Measurements from ENCODE around the gene CRELD1. TPM values are rescaled to one million over a fixed set of nuclear protein-coding genes. Genes with fewer than 3 reads are reported as not detected.
A peak's percentile ranks its signal among the peaks of the same experiment; 100 is the strongest.

CRELD1 gene
- total RNA-seq, 1 donor from 2014 or later, result 60.3 TPM

DNA sequence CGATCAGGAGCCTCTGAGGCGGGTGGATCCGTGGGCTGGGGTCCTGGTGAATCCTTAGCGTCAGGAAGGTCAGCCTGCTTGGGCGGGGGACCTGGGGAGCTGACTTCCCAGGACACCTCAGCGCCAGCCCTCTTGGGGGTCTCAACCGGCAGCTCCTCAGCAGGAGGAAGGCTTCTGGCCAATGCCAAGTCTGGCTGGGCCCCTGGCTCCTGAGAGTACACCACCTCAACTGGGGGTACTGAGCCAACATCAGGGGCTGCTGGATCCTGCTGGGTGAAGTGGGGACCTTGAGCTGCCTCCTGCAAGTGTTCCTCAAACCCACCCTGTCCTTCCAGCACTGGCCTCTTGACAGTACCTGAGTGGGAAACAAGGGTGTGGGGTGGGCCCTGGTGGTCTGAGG, 15.5 kb downstream of the CRELD1 start:
- H3K36me3 Mint-ChIP-seq (ENCODE audit: insufficient read depth), result no peaks in the 10 kb centered on the region
- DNase-seq (ENCODE audit: low spot score, unreplicated experiment), result no peak
- TF ChIP-seq, protein P1, sequence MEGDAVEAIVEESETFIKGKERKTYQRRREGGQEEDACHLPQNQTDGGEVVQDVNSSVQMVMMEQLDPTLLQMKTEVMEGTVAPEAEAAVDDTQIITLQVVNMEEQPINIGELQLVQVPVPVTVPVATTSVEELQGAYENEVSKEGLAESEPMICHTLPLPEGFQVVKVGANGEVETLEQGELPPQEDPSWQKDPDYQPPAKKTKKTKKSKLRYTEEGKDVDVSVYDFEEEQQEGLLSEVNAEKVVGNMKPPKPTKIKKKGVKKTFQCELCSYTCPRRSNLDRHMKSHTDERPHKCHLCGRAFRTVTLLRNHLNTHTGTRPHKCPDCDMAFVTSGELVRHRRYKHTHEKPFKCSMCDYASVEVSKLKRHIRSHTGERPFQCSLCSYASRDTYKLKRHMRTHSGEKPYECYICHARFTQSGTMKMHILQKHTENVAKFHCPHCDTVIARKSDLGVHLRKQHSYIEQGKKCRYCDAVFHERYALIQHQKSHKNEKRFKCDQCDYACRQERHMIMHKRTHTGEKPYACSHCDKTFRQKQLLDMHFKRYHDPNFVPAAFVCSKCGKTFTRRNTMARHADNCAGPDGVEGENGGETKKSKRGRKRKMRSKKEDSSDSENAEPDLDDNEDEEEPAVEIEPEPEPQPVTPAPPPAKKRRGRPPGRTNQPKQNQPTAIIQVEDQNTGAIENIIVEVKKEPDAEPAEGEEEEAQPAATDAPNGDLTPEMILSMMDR (IDR thresholded peaks at IDR 0.05; ENCODE audit: unreplicated experiment), result no peak
- H3K4me1 Mint-ChIP-seq (ENCODE audit: low read depth), result peaks cover 2% of the 10 kb centered on the region
- peaks cover 8% of the 10 kb centered on the region for H3K27me3 Mint-ChIP-seq
- no peaks in the 10 kb centered on the region for H3K9me3 Mint-ChIP-seq (ENCODE audit: low read depth)
- no peak overlapping the region for H3K4me3 Mint-ChIP-seq (ENCODE audit: low read depth)
- H3K27ac Mint-ChIP-seq, result no peak overlapping the region

DNA sequence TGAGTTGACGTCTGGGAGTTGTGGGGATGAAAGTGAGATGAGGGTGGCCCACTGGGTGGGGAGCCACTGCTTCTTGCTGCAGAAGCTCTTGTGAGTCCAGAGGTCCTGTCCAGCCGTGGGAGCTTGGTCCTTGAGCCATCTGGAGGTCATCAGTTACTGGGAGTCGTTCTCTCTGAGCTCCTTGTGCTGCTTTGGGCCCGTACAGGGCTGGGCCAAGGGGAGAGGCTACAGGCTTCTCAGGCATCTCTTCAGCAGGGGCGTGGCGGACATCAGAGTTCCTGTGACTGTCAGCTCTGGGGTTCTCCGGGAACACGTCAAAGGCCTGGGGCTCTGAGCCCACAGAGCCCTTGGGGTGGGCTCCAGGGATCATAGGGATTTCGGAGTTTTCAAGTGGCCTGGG, 16.0 kb downstream of the CRELD1 start:
- H3K27ac Mint-ChIP-seq, result no peak overlapping the region
- no peak for DNase-seq (ENCODE audit: low spot score, unreplicated experiment)
- H3K36me3 Mint-ChIP-seq (ENCODE audit: insufficient read depth), result no peaks in the 10 kb centered on the region
- TF ChIP-seq, protein P1 (IDR thresholded peaks at IDR 0.05; ENCODE audit: unreplicated experiment), result no peak
- H3K4me1 Mint-ChIP-seq (ENCODE audit: low read depth), result peaks cover 2% of the 10 kb centered on the region
- H3K4me3 Mint-ChIP-seq (ENCODE audit: low read depth), result peak overlapping the region; percentile 24
- H3K9me3 Mint-ChIP-seq (ENCODE audit: low read depth), result no peaks in the 10 kb centered on the region
- peaks cover 11% of the 10 kb centered on the region for H3K27me3 Mint-ChIP-seq

DNA sequence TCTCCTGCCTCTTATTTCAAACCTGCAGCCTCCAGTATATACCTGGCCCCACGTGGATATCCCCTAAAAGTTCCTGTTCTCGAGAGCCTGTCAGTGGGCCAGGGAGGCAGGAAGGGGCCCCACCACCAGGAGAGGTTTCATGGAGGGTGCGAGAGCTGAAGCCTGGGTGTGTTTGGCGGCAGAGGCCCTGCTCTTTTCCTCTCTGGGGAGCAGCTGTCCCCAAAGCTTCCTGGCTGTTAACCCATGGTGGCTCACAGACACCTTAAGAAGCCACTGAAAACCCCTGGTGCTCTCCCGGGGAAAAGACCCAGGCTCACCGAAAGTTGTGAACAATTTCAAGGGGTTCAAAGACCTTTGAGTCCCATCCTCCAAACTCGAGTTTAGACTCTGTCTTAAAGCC, 17.5 kb downstream of the CRELD1 start:
- Mint-ChIP-seq H3K27me3 (peaks cover 16% of the 10 kb centered on the region), H3K4me1 (ENCODE audit: low read depth) (peaks cover 4% of the 10 kb centered on the region), H3K27ac (no peak overlapping the region), H3K4me3 (ENCODE audit: low read depth) (peak overlapping the region; percentile 75), H3K9me3 (ENCODE audit: low read depth) (no peaks in the 10 kb centered on the region), H3K36me3 (ENCODE audit: insufficient read depth) (no peaks in the 10 kb centered on the region)
- no peak for DNase-seq (ENCODE audit: low spot score, unreplicated experiment)
- TF ChIP-seq, protein P1 (IDR thresholded peaks at IDR 0.05; ENCODE audit: unreplicated experiment), result no peak

DNA sequence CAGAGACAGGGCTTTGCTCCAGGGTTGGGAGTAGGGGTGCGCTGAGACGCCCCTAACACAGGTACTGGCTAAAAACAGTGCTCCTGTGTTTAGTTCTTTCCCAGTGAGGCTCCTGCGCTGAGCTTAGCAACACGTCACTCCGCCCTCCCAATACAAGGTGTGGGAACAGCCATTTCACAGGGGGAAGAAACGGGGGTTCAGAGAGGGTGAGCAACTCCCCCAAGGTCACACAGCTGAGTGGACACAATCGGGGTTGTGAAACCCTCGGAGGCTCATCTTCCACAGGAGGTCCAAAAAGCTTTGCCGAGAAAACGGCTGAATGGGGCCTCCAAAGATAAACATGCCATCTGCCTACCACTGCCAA, 17.9 kb downstream of the CRELD1 start:
- H3K36me3 Mint-ChIP-seq (ENCODE audit: insufficient read depth), result no peaks in the 10 kb centered on the region
- DNase-seq (ENCODE audit: low spot score, unreplicated experiment), result no peak

DNA sequence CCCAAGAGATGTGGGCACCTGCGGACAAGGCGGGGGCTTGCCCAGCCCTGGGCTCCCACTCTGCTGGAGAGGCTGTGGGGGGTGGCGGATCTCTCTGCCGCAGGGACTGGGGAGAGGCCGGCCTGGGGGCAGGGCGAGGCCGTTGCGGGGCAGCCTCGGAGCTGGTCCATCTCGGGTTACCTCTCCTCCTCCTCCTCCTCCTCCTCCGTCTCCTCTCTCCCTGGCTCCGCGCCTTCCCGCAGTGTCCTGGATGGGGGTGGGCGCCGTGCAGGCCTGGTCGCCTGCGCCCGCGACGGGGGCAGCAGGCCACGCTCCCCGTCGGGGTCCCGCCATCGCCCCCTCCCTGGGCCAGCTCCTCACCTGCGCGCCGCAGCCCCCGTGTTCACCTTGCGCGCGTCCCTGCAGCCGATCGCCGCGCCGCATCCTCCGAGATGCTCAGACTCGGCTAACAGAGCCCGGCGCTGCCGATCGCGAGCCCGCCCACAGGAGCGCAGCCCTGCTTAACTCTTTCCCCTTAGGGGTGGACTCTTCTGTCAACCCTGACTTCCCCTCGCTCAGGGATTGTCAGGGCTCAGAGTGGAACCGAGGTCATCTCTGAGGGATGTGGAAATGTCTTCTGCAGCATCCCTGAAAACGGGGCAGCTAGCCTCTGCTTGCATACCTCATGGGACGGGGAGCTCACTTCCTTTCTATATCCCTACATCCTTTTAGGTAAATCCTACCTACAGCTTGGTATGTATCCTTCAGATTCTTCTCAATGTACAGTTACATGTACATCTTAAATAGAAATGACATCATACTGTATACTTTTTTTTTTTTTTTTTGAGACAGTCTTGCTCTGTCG, 18.6 kb downstream of the CRELD1 start, which contains the start of gene PRRT3:
Gene PRRT3 (minus strand): TSS at position 447 of the 844 bp plus-strand sequence. CDS start 2,293 bp downstream, outside the sequence.
- H3K4me1 Mint-ChIP-seq (ENCODE audit: low read depth), result peaks cover 4% of the 10 kb centered on the region
- peak within 1 kb of the TSS; percentile 75 for H3K4me3 Mint-ChIP-seq (ENCODE audit: low read depth)
- DNase-seq (ENCODE audit: low spot score, unreplicated experiment), result no peak
- no peaks in the 10 kb centered on the region for H3K9me3 Mint-ChIP-seq (ENCODE audit: low read depth)
- H3K36me3 Mint-ChIP-seq (ENCODE audit: insufficient read depth), result no peaks in the 10 kb centered on the region
- peaks cover 16% of the 10 kb centered on the region for H3K27me3 Mint-ChIP-seq
- TF ChIP-seq, protein P1 (IDR thresholded peaks at IDR 0.05; ENCODE audit: unreplicated experiment), result no peak
- no peak within 1 kb of the TSS for H3K27ac Mint-ChIP-seq

More for the DNA sequence above, 17.9 kb downstream of the CRELD1 start:
- Mint-ChIP-seq H3K9me3 (ENCODE audit: low read depth) (no peaks in the 10 kb centered on the region), H3K27me3 (peaks cover 16% of the 10 kb centered on the region), H3K4me3 (ENCODE audit: low read depth) (peak overlapping the region; percentile 75), H3K27ac (no peak overlapping the region), H3K4me1 (ENCODE audit: low read depth) (peaks cover 4% of the 10 kb centered on the region)
- TF ChIP-seq, protein P1 (IDR thresholded peaks at IDR 0.05; ENCODE audit: unreplicated experiment), result no peak
